ENCODE measurements around the gene LOXL4. TPM values are rescaled to one million over a fixed set of nuclear protein-coding genes. Genes with fewer than 3 reads are reported as not detected.

Gene LOXL4
- total RNA-seq, 6 experiments from 2014 or later = 24.9 to 57.4 (median 27.6) TPM

DNA sequence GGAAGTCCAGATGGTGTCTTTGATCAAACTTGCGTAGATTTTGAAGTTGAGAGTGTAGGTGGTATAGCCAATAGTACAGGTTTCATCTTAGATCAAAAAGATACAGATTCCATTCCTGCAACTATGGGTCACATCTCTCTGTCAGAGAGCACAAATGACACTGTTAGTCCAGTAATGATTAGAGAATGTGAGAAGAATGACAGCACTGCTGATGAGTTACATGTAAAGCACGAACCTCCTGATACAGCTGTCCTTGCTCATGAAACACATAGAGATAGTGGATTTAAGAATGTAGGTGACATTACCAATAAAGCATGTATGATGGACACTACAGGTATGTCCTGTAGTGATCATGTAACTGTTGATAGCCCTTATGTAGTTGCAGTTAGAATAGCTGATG is 59.1 kb downstream of the LOXL4 start:
- no peak overlapping the region for H3K4me3 Mint-ChIP-seq
- peaks cover 2% of the 10 kb centered on the region for H3K27me3 Mint-ChIP-seq (ENCODE audit: insufficient read depth)
- peaks cover 32% of the 10 kb centered on the region for H3K4me1 Mint-ChIP-seq (ENCODE audit: low read depth)
- TF ChIP-seq, protein P1, sequence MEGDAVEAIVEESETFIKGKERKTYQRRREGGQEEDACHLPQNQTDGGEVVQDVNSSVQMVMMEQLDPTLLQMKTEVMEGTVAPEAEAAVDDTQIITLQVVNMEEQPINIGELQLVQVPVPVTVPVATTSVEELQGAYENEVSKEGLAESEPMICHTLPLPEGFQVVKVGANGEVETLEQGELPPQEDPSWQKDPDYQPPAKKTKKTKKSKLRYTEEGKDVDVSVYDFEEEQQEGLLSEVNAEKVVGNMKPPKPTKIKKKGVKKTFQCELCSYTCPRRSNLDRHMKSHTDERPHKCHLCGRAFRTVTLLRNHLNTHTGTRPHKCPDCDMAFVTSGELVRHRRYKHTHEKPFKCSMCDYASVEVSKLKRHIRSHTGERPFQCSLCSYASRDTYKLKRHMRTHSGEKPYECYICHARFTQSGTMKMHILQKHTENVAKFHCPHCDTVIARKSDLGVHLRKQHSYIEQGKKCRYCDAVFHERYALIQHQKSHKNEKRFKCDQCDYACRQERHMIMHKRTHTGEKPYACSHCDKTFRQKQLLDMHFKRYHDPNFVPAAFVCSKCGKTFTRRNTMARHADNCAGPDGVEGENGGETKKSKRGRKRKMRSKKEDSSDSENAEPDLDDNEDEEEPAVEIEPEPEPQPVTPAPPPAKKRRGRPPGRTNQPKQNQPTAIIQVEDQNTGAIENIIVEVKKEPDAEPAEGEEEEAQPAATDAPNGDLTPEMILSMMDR (IDR thresholded peaks at IDR 0.05) = no peak
- no peak overlapping the region for H3K27ac Mint-ChIP-seq
- no peak for DNase-seq
- H3K36me3 Mint-ChIP-seq (ENCODE audit: low read depth) = peaks cover 22% of the 10 kb centered on the region; the same call in 1 of the 2 replicates
- H3K9me3 Mint-ChIP-seq = no peaks in the 10 kb centered on the region

DNA sequence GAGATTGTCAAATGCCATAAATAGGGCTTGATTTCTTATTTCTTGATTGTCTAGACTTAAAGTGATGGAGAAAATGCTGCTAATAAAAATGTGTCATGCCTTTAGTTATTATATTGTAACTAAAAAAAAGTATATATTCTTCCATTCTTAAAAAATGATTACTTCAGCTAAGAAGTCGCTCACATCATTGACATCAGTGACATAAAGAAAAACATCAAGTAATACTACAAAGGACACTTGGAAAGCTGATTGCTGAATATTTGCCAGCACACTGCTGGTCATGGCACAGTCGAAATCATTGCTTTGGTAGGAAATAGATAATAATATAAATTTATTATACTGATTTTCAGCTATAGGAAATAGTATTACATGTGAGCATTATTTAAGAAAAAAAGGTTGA is 62.6 kb downstream of the LOXL4 start:
- no peak overlapping the region for H3K27ac Mint-ChIP-seq

DNA sequence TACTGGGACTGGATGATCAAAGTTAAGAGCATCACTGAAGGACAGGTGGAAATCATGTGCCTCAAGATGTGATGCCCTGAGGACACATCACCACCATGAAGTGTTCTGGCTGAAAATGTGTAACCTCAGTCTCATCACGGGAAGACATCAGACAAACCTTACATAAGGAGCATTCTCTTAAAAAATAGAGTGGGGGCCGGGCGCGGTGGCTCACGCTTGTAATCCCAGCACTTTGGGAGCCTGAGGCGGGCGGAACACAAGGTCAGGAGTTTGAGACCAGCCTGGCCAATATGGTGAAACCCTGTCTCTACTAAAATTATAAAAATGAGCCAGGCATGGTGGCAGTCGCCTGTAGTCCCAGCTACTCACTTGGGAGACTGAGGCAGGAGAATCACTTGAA is 65.6 kb downstream of the LOXL4 start:
- no peaks in the 10 kb centered on the region for H3K27me3 Mint-ChIP-seq (ENCODE audit: insufficient read depth)
- H3K9me3 Mint-ChIP-seq = no peaks in the 10 kb centered on the region
- no peak overlapping the region for H3K4me3 Mint-ChIP-seq
- no peak for DNase-seq
- TF ChIP-seq, protein P1 (IDR thresholded peaks at IDR 0.05) = no peak
- no peaks in the 10 kb centered on the region for H3K36me3 Mint-ChIP-seq (ENCODE audit: low read depth)
- peaks cover 10% of the 10 kb centered on the region for H3K4me1 Mint-ChIP-seq (ENCODE audit: low read depth)
- no peak overlapping the region for H3K27ac Mint-ChIP-seq

More for the DNA sequence above, 62.6 kb downstream of the LOXL4 start:
- Mint-ChIP-seq H3K27me3 (ENCODE audit: insufficient read depth) (no peaks in the 10 kb centered on the region), H3K4me3 (no peak overlapping the region), H3K9me3 (no peaks in the 10 kb centered on the region), H3K4me1 (ENCODE audit: low read depth) (peaks cover 22% of the 10 kb centered on the region), H3K36me3 (ENCODE audit: low read depth) (peaks cover 17% of the 10 kb centered on the region; the same call in 1 of the 2 replicates)
- TF ChIP-seq, protein P1 (IDR thresholded peaks at IDR 0.05) = no peak
- no peak for DNase-seq

DNA sequence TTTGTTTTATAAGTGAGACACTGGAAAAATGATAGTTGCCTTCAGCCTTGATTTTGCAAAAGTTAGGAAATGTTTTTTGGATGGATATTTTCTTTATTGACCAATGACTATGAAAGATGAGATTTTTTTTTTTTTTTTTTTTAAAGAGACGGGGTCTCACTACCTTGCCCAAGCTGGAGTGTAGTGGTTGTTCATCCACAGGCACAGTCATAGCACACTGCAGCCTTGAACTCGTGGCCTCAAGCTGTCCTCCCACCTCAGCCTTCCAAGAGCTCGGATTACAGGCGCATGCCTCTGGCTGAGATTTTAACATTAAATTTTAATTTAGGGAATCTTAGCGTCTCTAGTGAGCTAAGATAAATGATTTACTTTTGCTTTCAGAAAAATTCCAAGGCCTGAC is 66.2 kb downstream of the LOXL4 start:
- Mint-ChIP-seq H3K27ac (no peak overlapping the region), H3K4me1 (ENCODE audit: low read depth) (peaks cover 4% of the 10 kb centered on the region), H3K27me3 (ENCODE audit: insufficient read depth) (no peaks in the 10 kb centered on the region), H3K9me3 (no peaks in the 10 kb centered on the region), H3K4me3 (no peak overlapping the region), H3K36me3 (ENCODE audit: low read depth) (no peaks in the 10 kb centered on the region)
- TF ChIP-seq, protein P1 (IDR thresholded peaks at IDR 0.05) = no peak
- no peak for DNase-seq

Other genes with a start within 250 kb of the LOXL4 start
- gene CRTAC1, start 237.6 kb downstream of the LOXL4 start, total RNA-seq (2021; fragmentation: NEBNext Ultra II Directional; extraction: Animal tissue kit (Norgen Biotek cat#: 25700)) = not detected
- 1 to 10 TPM; 7.4 to 8.1 (median 7.6) TPM for gene R3HCC1L, start 133.5 kb downstream of the LOXL4 start, total RNA-seq (2021; fragmentation: NEBNext Ultra II Directional; extraction: Animal tissue kit (Norgen Biotek cat#: 25700))
- 10 to 100 TPM in 1 of 6 experiments, 1 to 10 TPM in 5; 7.6 to 10.3 (median 8.9) TPM for gene PYROXD2, start 147.0 kb upstream of the LOXL4 start, total RNA-seq (2021; fragmentation: NEBNext Ultra II Directional; extraction: Animal tissue kit (Norgen Biotek cat#: 25700))
- 10 to 100 TPM; 49.1 to 55.9 (median 52.8) TPM for gene HPS1, start 178.7 kb upstream of the LOXL4 start, total RNA-seq (2021; fragmentation: NEBNext Ultra II Directional; extraction: Animal tissue kit (Norgen Biotek cat#: 25700))

Data from HFFc6 (cell line).